ENCODE results near the gene ZNF385A.

ZNF385A gene

GRCh38 chr12:54375259-54375579 lies 9.3 kb downstream of the ZNF385A start:
- Mint-ChIP-seq H3K36me3 (ENCODE audit: low read depth) (no peaks in the 10 kb centered on the region), H3K27ac (no peak overlapping the region), H3K4me1 (ENCODE audit: low read depth) (peaks cover 30% of the 10 kb centered on the region), H3K4me3 (no peak overlapping the region), H3K9me3 (no peaks in the 10 kb centered on the region), H3K27me3 (no peaks in the 10 kb centered on the region)

GRCh38 chr12:54374562-54375258 lies 9.8 kb downstream of the ZNF385A start:
- no peaks in the 10 kb centered on the region for H3K36me3 Mint-ChIP-seq (ENCODE audit: low read depth)
- peaks cover 30% of the 10 kb centered on the region for H3K4me1 Mint-ChIP-seq (ENCODE audit: low read depth)
- no peaks in the 10 kb centered on the region for H3K9me3 Mint-ChIP-seq
- no peaks in the 10 kb centered on the region for H3K27me3 Mint-ChIP-seq
- H3K4me3 Mint-ChIP-seq = no peak overlapping the region
- no peak overlapping the region for H3K27ac Mint-ChIP-seq

GRCh38 chr12:54373649-54374561 lies 10.6 kb downstream of the ZNF385A start:
- H3K27ac Mint-ChIP-seq = peak overlapping the region; percentile 67
- no peaks in the 10 kb centered on the region for H3K36me3 Mint-ChIP-seq (ENCODE audit: low read depth)
- H3K4me1 Mint-ChIP-seq (ENCODE audit: low read depth) = peaks cover 34% of the 10 kb centered on the region
- H3K9me3 Mint-ChIP-seq = no peaks in the 10 kb centered on the region
- no peak overlapping the region for H3K4me3 Mint-ChIP-seq
- no peaks in the 10 kb centered on the region for H3K27me3 Mint-ChIP-seq

- peaks cover 39% of the 10 kb centered on the region for H3K4me1 Mint-ChIP-seq (ENCODE audit: low read depth)
- no peaks in the 10 kb centered on the region for H3K9me3 Mint-ChIP-seq
- no peaks in the 10 kb centered on the region for H3K36me3 Mint-ChIP-seq (ENCODE audit: low read depth)
- H3K27me3 Mint-ChIP-seq = no peaks in the 10 kb centered on the region
- peak overlapping the region; percentile 2 for H3K27ac Mint-ChIP-seq
- no peak overlapping the region for H3K4me3 Mint-ChIP-seq
Observed at GRCh38 chr12:54372113-54372806, 12.3 kb downstream of the ZNF385A start.

- no peaks in the 10 kb centered on the region for H3K27me3 Mint-ChIP-seq
- no peak overlapping the region for H3K4me3 Mint-ChIP-seq
- peaks cover 39% of the 10 kb centered on the region for H3K4me1 Mint-ChIP-seq (ENCODE audit: low read depth)
- H3K27ac Mint-ChIP-seq = peak overlapping the region; percentile 2
- no peaks in the 10 kb centered on the region for H3K36me3 Mint-ChIP-seq (ENCODE audit: low read depth)
- H3K9me3 Mint-ChIP-seq = no peaks in the 10 kb centered on the region
Observed at GRCh38 chr12:54371328-54372112, 13.0 kb downstream of the ZNF385A start.

- Mint-ChIP-seq H3K27ac (no peak overlapping the region), H3K9me3 (no peaks in the 10 kb centered on the region), H3K4me3 (no peak overlapping the region), H3K36me3 (ENCODE audit: low read depth) (no peaks in the 10 kb centered on the region), H3K4me1 (ENCODE audit: low read depth) (peaks cover 39% of the 10 kb centered on the region), H3K27me3 (no peaks in the 10 kb centered on the region)
Observed at GRCh38 chr12:54370171-54370730, 14.3 kb downstream of the ZNF385A start.

- Mint-ChIP-seq H3K9me3 (no peaks in the 10 kb centered on the region), H3K36me3 (ENCODE audit: low read depth) (no peaks in the 10 kb centered on the region), H3K27me3 (no peaks in the 10 kb centered on the region), H3K4me3 (no peak overlapping the region), H3K27ac (no peak overlapping the region), H3K4me1 (ENCODE audit: low read depth) (peaks cover 45% of the 10 kb centered on the region)
Observed at GRCh38 chr12:54369597-54370131, 14.9 kb downstream of the ZNF385A start.

- H3K9me3 Mint-ChIP-seq = no peaks in the 10 kb centered on the region
- peaks cover 47% of the 10 kb centered on the region for H3K4me1 Mint-ChIP-seq (ENCODE audit: low read depth)
- H3K4me3 Mint-ChIP-seq = peak overlapping the region; percentile 8
- H3K36me3 Mint-ChIP-seq (ENCODE audit: low read depth) = no peaks in the 10 kb centered on the region
- no peaks in the 10 kb centered on the region for H3K27me3 Mint-ChIP-seq
- no peak overlapping the region for H3K27ac Mint-ChIP-seq
Observed at GRCh38 chr12:54368709-54369596, 15.6 kb downstream of the ZNF385A start.

GRCh38 chr12:54368025-54368708 lies 16.4 kb downstream of the ZNF385A start:
- Mint-ChIP-seq H3K4me3 (peak overlapping the region; percentile 8), H3K27ac (no peak overlapping the region), H3K36me3 (ENCODE audit: low read depth) (no peaks in the 10 kb centered on the region), H3K27me3 (no peaks in the 10 kb centered on the region), H3K9me3 (no peaks in the 10 kb centered on the region), H3K4me1 (ENCODE audit: low read depth) (peaks cover 47% of the 10 kb centered on the region)

- Mint-ChIP-seq H3K36me3 (ENCODE audit: low read depth) (no peaks in the 10 kb centered on the region), H3K4me1 (ENCODE audit: low read depth) (peaks cover 34% of the 10 kb centered on the region), H3K4me3 (peak within 1 kb of the TSS; percentile 52), H3K9me3 (no peaks in the 10 kb centered on the region), H3K27me3 (no peaks in the 10 kb centered on the region), H3K27ac (peak within 1 kb of the TSS; percentile 53)
Observed at GRCh38 chr12:54364413-54364812, 20.1 kb downstream of the ZNF385A start, which contains the start of gene GPR84. GPR84 (minus strand) TSS chr12:54364486; CDS start chr12:54363851, 635 bp downstream.

GRCh38 chr12:54363618-54364017 lies 20.9 kb downstream of the ZNF385A start:
- Mint-ChIP-seq H3K4me1 (ENCODE audit: low read depth) (peaks cover 27% of the 10 kb centered on the region), H3K27ac (no peak overlapping the region), H3K4me3 (no peak overlapping the region), H3K36me3 (ENCODE audit: low read depth) (no peaks in the 10 kb centered on the region), H3K9me3 (no peaks in the 10 kb centered on the region), H3K27me3 (no peaks in the 10 kb centered on the region)

- no peaks in the 10 kb centered on the region for H3K9me3 Mint-ChIP-seq
- H3K4me3 Mint-ChIP-seq = no peak overlapping the region
- no peaks in the 10 kb centered on the region for H3K36me3 Mint-ChIP-seq (ENCODE audit: low read depth)
- no peaks in the 10 kb centered on the region for H3K27me3 Mint-ChIP-seq
- peaks cover 21% of the 10 kb centered on the region for H3K4me1 Mint-ChIP-seq (ENCODE audit: low read depth)
- H3K27ac Mint-ChIP-seq = no peak overlapping the region
Observed at GRCh38 chr12:54363047-54363446, 21.5 kb downstream of the ZNF385A start.

All from stimulated activated naive CD8-positive, alpha-beta T cell treated with anti-CD3 and anti-CD28 coated beads, Interleukin-15, Interleukin-2, amounts not matched to agents 100 ng/mL and 50 ng/mL, for 24 hours (primary cell).